HS-27A (cell line): Measurements from ENCODE around the gene MYO18B.

Source experiments
- DNase-seq: peaks from one replicate; pipeline ENCODE4 v3.0.0-alpha.2; 2012; ENCODE audit warnings: low read depth, missing footprints

The MYO18B gene

GRCh38 chr22:25824828-25825423 is 82.9 kb downstream of the MYO18B start:
- DNase-seq = no peak

- DNase-seq = no peak
Observed at GRCh38 chr22:25827415-25827814, 85.4 kb downstream of the MYO18B start.

GRCh38 chr22:25828422-25828821 is 86.4 kb downstream of the MYO18B start:
- DNase-seq = no peak

GRCh38 chr22:25829237-25829636 is 87.2 kb downstream of the MYO18B start:
- no peak for DNase-seq

GRCh38 chr22:25829808-25830777 is 88.1 kb downstream of the MYO18B start:
- DNase-seq = no peak

GRCh38 chr22:25833091-25833490 is 91.1 kb downstream of the MYO18B start:
- DNase-seq = no peak

- no peak for DNase-seq
Observed at GRCh38 chr22:25833676-25834075, 91.7 kb downstream of the MYO18B start.

GRCh38 chr22:25834490-25834889 is 92.5 kb downstream of the MYO18B start:
- DNase-seq = no peak

- no peak for DNase-seq
Observed at GRCh38 chr22:25835348-25835747, 93.4 kb downstream of the MYO18B start.

- no peak for DNase-seq
Observed at GRCh38 chr22:25837288-25837900, 95.4 kb downstream of the MYO18B start.

- no peak for DNase-seq
Observed at GRCh38 chr22:25838960-25839741, 97.2 kb downstream of the MYO18B start.

GRCh38 chr22:25839755-25840154 is 97.8 kb downstream of the MYO18B start:
- no peak for DNase-seq

- DNase-seq = no peak
Observed at GRCh38 chr22:25840167-25840566, 98.2 kb downstream of the MYO18B start.

GRCh38 chr22:25840891-25841290 is 98.9 kb downstream of the MYO18B start:
- DNase-seq = no peak

- DNase-seq = no peak
Observed at GRCh38 chr22:25841775-25842174, 99.8 kb downstream of the MYO18B start.

- no peak for DNase-seq
Observed at GRCh38 chr22:25843660-25844405, 101.8 kb downstream of the MYO18B start.

- DNase-seq = no peak
Observed at GRCh38 chr22:25844601-25845000, 102.6 kb downstream of the MYO18B start.

- DNase-seq = no peak
Observed at GRCh38 chr22:25845985-25846745, 104.2 kb downstream of the MYO18B start.

GRCh38 chr22:25847451-25847850 is 105.5 kb downstream of the MYO18B start:
- DNase-seq = no peak

GRCh38 chr22:25848954-25849353 is 107.0 kb downstream of the MYO18B start:
- DNase-seq = no peak

- no peak for DNase-seq
Observed at GRCh38 chr22:25849522-25849921, 107.5 kb downstream of the MYO18B start.
